HG03025 (cell line): ENCODE data around the gene MBD5.
"Not testable (repeated sequence)": the region's sequence is repeated elsewhere in the genome, so short reads cannot be mapped to it uniquely, and the experiment has no call there.

ENCODE experiments used
- ATAC-seq: cut with Tn5 transposase; IDR thresholded peaks from one replicate; pipeline ENCODE4 v1.9.1; 2021; ENCODE audit warnings: mild to moderate bottlenecking, moderate library complexity; ENCODE audit not compliant: unreplicated experiment, low FRiP score

Gene MBD5

GRCh38 chr2:148021059-148021861, at the start of gene MBD5:
Gene MBD5, plus strand, starts transcription at chr2:148021091.
- peak; percentile 37 for ATAC-seq

GRCh38 chr2:147976102-147976501, 44.8 kb upstream of the MBD5 start:
- ATAC-seq: no peak

GRCh38 chr2:147977679-147978078, 43.2 kb upstream of the MBD5 start:
- no peak for ATAC-seq

GRCh38 chr2:147980940-147981528, 39.9 kb upstream of the MBD5 start:
- ATAC-seq: no peak

GRCh38 chr2:147989102-147989501, 31.8 kb upstream of the MBD5 start:
- no peak for ATAC-seq

GRCh38 chr2:147989809-147990403, 31.0 kb upstream of the MBD5 start:
- peak; percentile 68 for ATAC-seq

- ATAC-seq: not testable (repeated sequence)
Measured at GRCh38 chr2:147994965-147995364, 25.9 kb upstream of the MBD5 start.

- no peak for ATAC-seq
Measured at GRCh38 chr2:147996828-147997227, 24.1 kb upstream of the MBD5 start.

- no peak for ATAC-seq
Measured at GRCh38 chr2:147998203-147998602, 22.7 kb upstream of the MBD5 start.

- ATAC-seq: no peak
Measured at GRCh38 chr2:147999126-147999525, 21.8 kb upstream of the MBD5 start.

- no peak for ATAC-seq
Measured at GRCh38 chr2:148000095-148000494, 20.8 kb upstream of the MBD5 start.

GRCh38 chr2:148002420-148002819, 18.5 kb upstream of the MBD5 start:
- ATAC-seq: not testable (repeated sequence)

GRCh38 chr2:148006249-148007007, 14.5 kb upstream of the MBD5 start:
- no peak for ATAC-seq

- ATAC-seq: no peak
Measured at GRCh38 chr2:148007219-148007900, 13.5 kb upstream of the MBD5 start.

- not testable (repeated sequence) for ATAC-seq
Measured at GRCh38 chr2:148008411-148008810, 12.5 kb upstream of the MBD5 start.

- ATAC-seq: no peak
Measured at GRCh38 chr2:148013876-148014275, 7.0 kb upstream of the MBD5 start.

- no peak for ATAC-seq
Measured at GRCh38 chr2:148014616-148015015, 6.3 kb upstream of the MBD5 start.

GRCh38 chr2:148020111-148021058, 506 bp upstream of the MBD5 start, which contains the start of gene ORC4:
Gene ORC4, minus strand, starts transcription at chr2:148020737. Its CDS starts 44,779 bp downstream, at chr2:147975958.
- peak; percentile 80 for ATAC-seq

GRCh38 chr2:148021886-148022285, 995 bp downstream of the MBD5 start:
- ATAC-seq: no peak
